GM18909 (cell line): ENCODE measurements around the gene NXNL1.
A peak's percentile ranks its signal among the peaks of the same experiment; 100 is the strongest.

Source experiments
- ATAC-seq: cut with Tn5 transposase; IDR thresholded peaks from one replicate; pipeline ENCODE4 v1.9.1; 2021; ENCODE audit warnings: mild to moderate bottlenecking; ENCODE audit not compliant: unreplicated experiment, poor library complexity

Gene NXNL1

GRCh38 chr19:17423429-17424208 is 37.1 kb downstream of the NXNL1 start:
- ATAC-seq, result no peak

DNA sequence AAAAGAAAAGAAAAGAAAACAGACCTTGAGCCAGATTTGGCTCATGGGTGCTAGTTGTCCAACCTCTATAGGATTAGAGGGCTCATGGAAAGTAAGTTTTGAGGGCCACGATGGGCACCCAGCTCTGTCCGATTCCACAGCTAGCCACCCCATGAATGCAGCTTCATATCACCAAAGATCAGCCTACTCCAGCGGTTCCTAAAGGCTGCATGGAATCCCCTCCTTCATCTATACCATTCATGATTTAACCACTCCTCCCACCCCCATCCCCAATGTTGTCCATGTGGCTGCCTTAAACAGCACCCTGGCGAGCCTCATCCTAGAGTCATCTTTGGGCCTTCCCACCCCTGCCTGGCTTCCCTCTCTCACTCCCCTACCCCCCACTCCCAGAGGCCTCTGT is 38.8 kb downstream of the NXNL1 start:
- no peak for ATAC-seq

DNA sequence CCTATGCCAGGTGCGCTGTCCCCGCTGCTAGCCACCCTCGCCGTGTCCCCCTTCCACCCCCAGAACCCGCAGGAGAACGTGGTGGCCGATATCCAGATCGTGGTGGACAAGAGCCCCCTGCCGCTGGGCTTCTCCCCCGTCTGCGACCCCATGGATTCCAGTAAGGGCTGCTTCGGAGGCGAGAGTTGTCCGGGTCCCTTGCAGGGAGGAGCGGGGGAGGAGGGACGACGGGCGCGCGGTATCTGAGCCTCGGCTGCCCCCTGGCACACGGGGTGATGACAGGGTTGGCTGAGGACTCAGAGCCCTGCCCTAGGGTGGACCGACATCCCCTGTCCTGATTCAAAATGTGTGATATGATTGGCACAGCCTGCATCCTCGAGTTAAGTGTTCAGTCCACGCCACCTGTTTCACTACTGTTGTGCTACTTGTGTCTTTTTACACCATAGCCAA is 40.2 kb downstream of the NXNL1 start:
- peak; percentile 14 for ATAC-seq

DNA sequence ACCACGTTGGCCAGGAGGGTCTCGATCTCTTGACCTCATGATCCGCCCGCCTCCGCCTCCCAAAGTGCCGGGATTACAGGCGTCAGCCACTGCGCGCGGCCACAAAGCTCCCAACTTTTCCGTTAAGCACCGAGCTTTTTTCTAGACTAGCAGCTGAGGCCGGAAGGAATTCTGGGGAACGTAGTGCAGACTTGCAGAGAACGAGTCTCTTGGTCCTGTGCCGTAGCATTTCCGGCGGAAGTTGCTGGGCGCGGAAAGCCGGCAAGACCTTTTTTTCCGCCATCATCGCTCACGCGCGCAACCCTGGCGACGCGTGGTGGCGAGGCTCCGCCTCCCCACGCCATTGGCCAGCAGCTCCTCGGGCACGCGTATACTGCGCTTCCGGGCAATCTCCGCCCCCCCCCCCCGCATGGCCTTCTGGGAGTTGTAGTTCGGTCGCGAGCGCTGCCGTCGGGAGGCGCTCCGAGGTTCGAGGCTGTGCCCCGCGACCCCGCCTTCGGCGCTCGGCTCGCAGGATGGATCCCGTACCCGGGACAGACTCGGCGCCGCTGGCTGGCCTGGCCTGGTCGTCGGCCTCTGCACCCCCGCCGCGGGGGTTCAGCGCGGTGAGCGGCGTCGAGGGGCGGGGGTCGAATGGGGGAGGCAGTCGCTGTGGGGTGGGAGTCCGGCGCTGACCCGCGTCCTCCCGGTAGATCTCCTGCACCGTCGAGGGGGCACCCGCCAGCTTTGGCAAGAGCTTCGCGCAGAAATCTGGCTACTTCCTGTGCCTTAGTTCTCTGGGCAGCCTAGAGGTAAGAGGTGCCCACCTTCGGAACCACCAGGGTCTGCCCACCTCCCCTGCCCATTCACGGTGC is 40.9 kb downstream of the NXNL1 start, which contains the start of gene MVB12A:
Gene MVB12A, plus strand, starts transcription at position 427 of the 854 bp plus-strand sequence. Its CDS starts 89 bp downstream, at position 516.
- ATAC-seq, result peak; percentile 87

DNA sequence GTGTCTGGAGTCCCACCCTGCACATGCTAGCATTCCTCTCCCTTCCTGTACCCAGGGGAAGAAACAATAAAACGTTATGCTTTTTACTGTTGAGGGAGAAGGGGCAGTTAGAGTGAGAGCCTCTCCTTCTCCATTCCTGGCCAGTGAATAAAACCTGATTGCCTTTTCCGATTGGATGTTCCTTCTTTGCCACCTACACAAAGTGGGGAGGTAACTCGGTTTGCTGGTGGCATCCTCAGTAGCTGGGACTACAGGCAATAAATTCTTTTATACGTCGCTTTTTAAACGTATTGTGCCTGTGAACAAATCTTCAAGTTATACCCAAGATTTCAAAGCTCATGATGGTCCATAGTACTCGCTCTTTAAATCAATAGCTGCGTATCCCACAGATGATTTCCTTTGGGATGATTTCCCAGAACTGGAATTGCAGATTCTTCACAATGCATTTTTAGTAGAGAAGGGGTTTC is 41.5 kb downstream of the NXNL1 start:
- no peak for ATAC-seq

DNA sequence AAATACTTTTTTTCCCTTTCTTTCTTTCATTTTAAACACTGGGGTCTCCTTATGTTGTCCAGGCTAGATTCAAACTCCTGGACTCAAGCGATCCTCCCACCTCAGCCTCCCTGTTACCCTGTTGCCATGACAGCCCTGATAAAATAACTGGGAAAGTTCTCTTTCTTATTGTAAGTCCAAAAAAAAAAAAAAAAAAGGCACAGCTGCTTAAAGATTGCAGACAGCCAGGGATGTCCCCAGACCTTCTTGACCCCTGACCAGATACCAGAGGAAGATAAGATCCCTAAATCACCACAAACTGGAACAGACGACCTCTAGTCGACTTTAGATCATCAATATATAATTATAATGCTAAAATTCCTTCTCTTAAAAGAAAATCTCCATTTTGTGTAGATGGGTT is 42.0 kb downstream of the NXNL1 start:
- no peak for ATAC-seq

DNA sequence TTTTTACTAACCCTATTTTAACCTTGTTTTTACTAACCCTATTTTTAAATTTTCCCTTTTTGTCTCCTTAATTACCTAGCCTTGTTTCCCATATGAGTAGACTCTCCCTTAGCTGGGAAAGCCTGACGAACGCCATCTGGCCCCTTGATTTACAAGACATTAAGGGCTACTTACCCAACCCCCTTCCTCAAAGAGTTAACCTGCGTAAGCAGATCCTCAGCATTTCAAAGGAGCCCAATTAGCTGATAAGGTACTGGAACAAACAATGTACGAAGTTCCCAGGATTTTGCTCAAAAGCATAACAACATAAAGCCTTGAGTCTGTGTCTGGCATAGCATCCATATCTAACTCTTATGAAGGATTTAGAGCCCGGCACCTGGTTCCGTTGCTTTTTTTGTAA is 45.6 kb downstream of the NXNL1 start:
- ATAC-seq, result no peak

- no peak for ATAC-seq
Observed at GRCh38 chr19:17414097-17414496, 46.6 kb downstream of the NXNL1 start.

DNA sequence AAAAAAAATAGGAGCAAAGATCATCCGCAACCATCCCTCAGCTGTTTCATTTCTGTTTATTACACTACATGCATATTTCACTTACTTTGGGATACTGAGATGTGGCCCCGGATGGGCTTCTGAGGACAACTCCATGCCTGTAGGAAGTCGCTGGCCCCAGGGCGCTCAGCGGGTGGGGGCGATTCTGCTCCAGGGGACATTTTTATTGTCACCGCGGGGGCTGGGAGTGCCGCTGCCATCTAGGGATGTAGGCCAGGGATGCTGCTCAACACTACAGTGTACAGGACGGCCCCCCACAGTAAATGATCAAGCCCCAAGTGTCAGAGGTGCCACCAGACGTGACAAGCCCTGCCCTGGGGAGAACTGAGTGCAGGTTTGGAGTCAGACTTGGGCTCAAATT is 48.9 kb downstream of the NXNL1 start:
- ATAC-seq, result no peak

DNA sequence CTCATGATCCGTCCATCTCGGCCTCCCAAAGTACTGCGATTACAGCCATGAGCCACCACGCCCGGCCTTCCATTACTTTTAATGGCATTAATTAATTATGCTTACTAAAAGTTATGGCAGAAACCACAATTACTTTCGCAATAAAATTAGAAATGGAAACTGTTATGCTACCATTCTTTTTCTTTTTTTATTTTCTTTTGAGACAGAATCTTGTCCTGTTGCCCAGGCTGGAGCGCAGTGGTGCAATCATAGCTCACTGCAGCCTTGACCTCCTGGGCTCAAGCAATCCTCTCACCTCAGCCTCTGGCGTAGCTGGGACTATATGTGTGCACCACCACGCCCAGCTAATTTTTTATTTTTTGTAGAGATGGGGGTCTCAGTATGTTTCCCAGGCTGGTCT is 50.7 kb downstream of the NXNL1 start:
- ATAC-seq, result no peak

- no peak for ATAC-seq
Observed at GRCh38 chr19:17406887-17407196, 53.9 kb downstream of the NXNL1 start.

DNA sequence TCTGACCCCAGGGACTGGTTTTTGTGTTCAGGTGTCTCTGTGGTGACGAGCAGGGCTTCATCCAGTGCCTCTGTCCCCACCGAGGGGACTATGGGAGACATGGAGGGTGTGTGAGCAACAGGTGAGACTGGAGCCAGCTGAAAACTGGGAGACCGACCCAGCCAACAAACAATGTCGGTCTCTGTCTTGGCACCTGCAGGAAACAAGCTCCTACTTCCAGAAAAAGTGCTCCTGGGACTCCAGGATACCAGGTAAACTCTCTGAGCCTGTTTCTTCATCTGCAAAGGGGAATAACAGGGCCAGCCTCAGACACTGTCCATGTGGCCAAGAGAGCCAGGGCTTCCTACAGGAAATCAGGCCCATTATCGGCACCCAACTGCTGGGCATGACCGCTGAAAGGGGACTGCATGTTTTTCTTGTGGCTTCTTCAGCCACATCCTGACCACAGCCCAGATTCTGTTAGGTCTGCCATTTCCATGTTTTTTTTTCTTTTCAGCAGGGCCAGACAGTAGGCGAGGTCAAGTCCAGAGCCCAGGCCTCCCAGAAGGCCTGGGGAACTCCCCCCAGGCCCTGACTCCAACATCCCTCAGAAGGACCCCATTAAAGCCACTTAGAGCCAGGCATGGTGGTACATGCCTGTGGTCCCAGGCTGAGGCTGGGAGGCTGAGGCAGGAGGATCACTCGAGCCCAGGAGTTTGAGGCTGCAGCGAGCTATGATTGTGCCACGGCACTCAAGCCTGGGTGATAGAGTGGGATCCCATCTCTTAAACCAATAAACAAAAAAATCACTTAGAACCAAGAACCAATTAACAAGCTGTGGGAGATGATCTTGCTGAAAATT is 54.5 kb downstream of the NXNL1 start:
- peak; percentile 13 for ATAC-seq
